ENCODE measurements around the gene PGLYRP4. TPM values are rescaled to one million over a fixed set of nuclear protein-coding genes. Genes with fewer than 3 reads are reported as not detected.
"Not testable (repeated sequence)": the region's sequence is repeated elsewhere in the genome, so short reads cannot be mapped to it uniquely, and the experiment has no call there.

The PGLYRP4 gene
- total and polyA plus RNA-seq, 2 experiments from 2014 or later: not detected

- no peak for TF ChIP-seq EZH2phosphoT487 (IDR thresholded peaks at IDR 0.05; ENCODE audit: insufficient read depth, low read depth)
- no peak for TF ChIP-seq EZH2 (IDR thresholded peaks at IDR 0.05; ENCODE audit: insufficient read depth, poor library complexity, severe bottlenecking)
- in situ Hi-C loops (cut with MboI): no loop called here
- no peak for DNase-seq
- Histone ChIP-seq H3K36me3 (ENCODE audit: low read depth) (no peaks in the 10 kb centered on the region), H3K4me2 (ENCODE audit: unreplicated experiment) (no peak overlapping the region), H3K27ac (no peak overlapping the region), H4K20me1 (ENCODE audit: insufficient read depth) (no peaks in the 10 kb centered on the region), H2AFZ (no peak overlapping the region), H3K79me2 (ENCODE audit: insufficient read depth) (no peaks in the 10 kb centered on the region), H3K9ac (no peak overlapping the region), H3K9me2 (ENCODE audit: insufficient read depth) (no peaks in the 10 kb centered on the region), H3F3A (ENCODE audit: insufficient read depth) (no peaks in the 10 kb centered on the region), H3K9me3 (ENCODE audit: low read depth) (no peaks in the 10 kb centered on the region), H3K27me3 (replicated peaks; ENCODE audit: insufficient read depth) (no peaks in the 10 kb centered on the region), H3K4me1 (ENCODE audit: insufficient read depth) (no peaks in the 10 kb centered on the region), H3K4me3 (no peak overlapping the region)
Observed at GRCh38 chr1:153324912-153325311, 23.7 kb downstream of the PGLYRP4 start.

GRCh38 chr1:153322568-153322967, 26.1 kb downstream of the PGLYRP4 start:
- Histone ChIP-seq H3K9me2 (ENCODE audit: insufficient read depth) (no peaks in the 10 kb centered on the region), H3K4me3 (no peak overlapping the region), H3K9ac (no peak overlapping the region), H3K27ac (no peak overlapping the region), H3K4me2 (ENCODE audit: unreplicated experiment) (no peak overlapping the region), H3K4me1 (ENCODE audit: insufficient read depth) (no peaks in the 10 kb centered on the region), H3K27me3 (replicated peaks; ENCODE audit: insufficient read depth) (no peaks in the 10 kb centered on the region), H3K9me3 (ENCODE audit: low read depth) (no peaks in the 10 kb centered on the region), H3K79me2 (ENCODE audit: insufficient read depth) (no peaks in the 10 kb centered on the region), H3K36me3 (ENCODE audit: low read depth) (no peaks in the 10 kb centered on the region), H2AFZ (no peak overlapping the region), H4K20me1 (ENCODE audit: insufficient read depth) (no peaks in the 10 kb centered on the region), H3F3A (ENCODE audit: insufficient read depth) (no peaks in the 10 kb centered on the region)
- no peak for DNase-seq
- in situ Hi-C loops (cut with MboI): no loop called here
- no peak for TF ChIP-seq EZH2 (IDR thresholded peaks at IDR 0.05; ENCODE audit: insufficient read depth, poor library complexity, severe bottlenecking)
- 0 to 3% methylated on average over 1 of the region's 1 CpG for WGBS, 2 experiments (ENCODE audit: low coverage in 1 of 2, low lambda C conversion rate in 2 of 2, missing lambda C conversion rate in 2 of 2)

- H4K20me1 ChIP-seq (ENCODE audit: insufficient read depth); H3K4me1 ChIP-seq (ENCODE audit: insufficient read depth); H3K9ac ChIP-seq; H3K79me2 ChIP-seq (ENCODE audit: insufficient read depth); DNase-seq; H3F3A ChIP-seq (ENCODE audit: insufficient read depth); H3K27me3 ChIP-seq (replicated peaks; ENCODE audit: insufficient read depth); H3K27ac ChIP-seq; H3K9me3 ChIP-seq (ENCODE audit: low read depth); H3K4me2 ChIP-seq (ENCODE audit: unreplicated experiment); H2AFZ ChIP-seq; H3K4me3 ChIP-seq; in situ Hi-C loops (cut with MboI); H3K9me2 ChIP-seq (ENCODE audit: insufficient read depth); H3K36me3 ChIP-seq (ENCODE audit: low read depth): not testable (repeated sequence)
- WGBS, 2 experiments (ENCODE audit: low coverage in 1 of 2, low lambda C conversion rate in 2 of 2, missing lambda C conversion rate in 2 of 2): 39 to 41% methylated on average over 7 of the region's 7 CpGs
Observed at GRCh38 chr1:153318145-153318544, 30.5 kb downstream of the PGLYRP4 start.

GRCh38 chr1:153316013-153316412, 32.6 kb downstream of the PGLYRP4 start:
- H3K9ac ChIP-seq; H3K27ac ChIP-seq; DNase-seq; H3K9me3 ChIP-seq (ENCODE audit: low read depth); in situ Hi-C loops (cut with MboI); H3K4me2 ChIP-seq (ENCODE audit: unreplicated experiment); H3K27me3 ChIP-seq (replicated peaks; ENCODE audit: insufficient read depth); H3K36me3 ChIP-seq (ENCODE audit: low read depth); H3K79me2 ChIP-seq (ENCODE audit: insufficient read depth); H2AFZ ChIP-seq; H3K4me1 ChIP-seq (ENCODE audit: insufficient read depth); H4K20me1 ChIP-seq (ENCODE audit: insufficient read depth); H3F3A ChIP-seq (ENCODE audit: insufficient read depth); H3K4me3 ChIP-seq; H3K9me2 ChIP-seq (ENCODE audit: insufficient read depth): not testable (repeated sequence)

GRCh38 chr1:153314388-153314787, 34.3 kb downstream of the PGLYRP4 start:
- H3K79me2 ChIP-seq (ENCODE audit: insufficient read depth); H3K4me1 ChIP-seq (ENCODE audit: insufficient read depth); H3F3A ChIP-seq (ENCODE audit: insufficient read depth); in situ Hi-C loops (cut with MboI); H3K36me3 ChIP-seq (ENCODE audit: low read depth); H3K4me3 ChIP-seq; H3K9ac ChIP-seq; H3K9me3 ChIP-seq (ENCODE audit: low read depth); H3K27me3 ChIP-seq (replicated peaks; ENCODE audit: insufficient read depth); H4K20me1 ChIP-seq (ENCODE audit: insufficient read depth); H3K4me2 ChIP-seq (ENCODE audit: unreplicated experiment); H3K27ac ChIP-seq; H2AFZ ChIP-seq; H3K9me2 ChIP-seq (ENCODE audit: insufficient read depth); DNase-seq: not testable (repeated sequence)
